Type B pancreatic cell (in vitro differentiated cells): ENCODE results near the gene TMEM161B. TPM values are rescaled to one million over a fixed set of nuclear protein-coding genes. Genes with fewer than 3 reads are reported as not detected.

Experiments used
- DNase-seq: peaks from one replicate; pipeline ENCODE4 v3.0.0; 2021; ENCODE audit warnings: mixed read lengths; ENCODE audit not compliant: unreplicated experiment; ENCODE audit errors: extremely low spot score
- H3K27ac Mint-ChIP-seq: 2 replicates; pipeline ENCODE4 v1.8.0; 2021; ENCODE audit warnings: mild to moderate bottlenecking, mixed read lengths
- H3K27me3 Mint-ChIP-seq: 2 replicates; pipeline ENCODE4 v1.8.0; 2021; ENCODE audit warnings: mixed read lengths
- H3K36me3 Mint-ChIP-seq: 2 replicates; pipeline ENCODE4 v1.8.0; 2021; ENCODE audit warnings: mixed read lengths
- H3K4me1 Mint-ChIP-seq: one replicate; pipeline ENCODE4 v1.8.0; 2021; ENCODE audit warnings: mixed read lengths; ENCODE audit not compliant: unreplicated experiment
- H3K4me3 Mint-ChIP-seq: 2 replicates; pipeline ENCODE4 v1.8.0; 2021; ENCODE audit warnings: mild to moderate bottlenecking, mixed read lengths
- H3K9me3 Mint-ChIP-seq: 2 replicates; pipeline ENCODE4 v1.8.0; 2021; ENCODE audit warnings: mixed read lengths
- CTCF ChIP-seq: fragments of 200-600 bp; sonication (generic); conservative IDR thresholded peaks from 2 replicates; pipeline ENCODE4 v1.5.0; 2021; ENCODE audit warnings: antibody characterized with exemption, mild to moderate bottlenecking
- long read RNA-seq: library from polyadenylated mRNA; unstranded; transcript quantifications from one replicate; pipeline ENCODE4 v2.0.0, GENCODE V29; 2020
- total RNA-seq: library from RNA; stranded (reverse); gene quantifications from 2 replicates; pipeline ENCODE4 v1.2.1, GENCODE V29; 2021; ENCODE audit warnings: low replicate concordance

Gene TMEM161B
- 17.6 and 23.6 TPM in 2 replicates for total RNA-seq
- long read RNA-seq, partial matches to known transcripts: 7 of 24 reads
- long read RNA-seq, other reads (novel, unspliced or antisense): 13 of 24 reads

- H3K4me3 Mint-ChIP-seq: peak within 1 kb of the TSS; percentile 100
- no peaks in the 10 kb centered on the region for H3K27me3 Mint-ChIP-seq
- peak within 1 kb of the TSS; percentile 94 for H3K27ac Mint-ChIP-seq
- no peaks in the 10 kb centered on the region for H3K9me3 Mint-ChIP-seq
- peaks cover 32% of the 10 kb centered on the region for H3K36me3 Mint-ChIP-seq
- H3K4me1 Mint-ChIP-seq: peaks cover 21% of the 10 kb centered on the region
- peak; percentile 87 for DNase-seq
- no peak for TF ChIP-seq CTCF
Observed at GRCh38 chr5:88268385-88269184, at the start of gene TMEM161B. TMEM161B (minus strand) TSS chr5:88268845; CDS start chr5:88268723, 122 bp downstream.

- Mint-ChIP-seq H3K36me3 (no peaks in the 10 kb centered on the region), H3K9me3 (no peaks in the 10 kb centered on the region), H3K27me3 (no peaks in the 10 kb centered on the region), H3K4me3 (no peak overlapping the region), H3K27ac (no peak overlapping the region), H3K4me1 (no peaks in the 10 kb centered on the region)
- no peak for DNase-seq
- no peak for TF ChIP-seq CTCF
Observed at GRCh38 chr5:88304356-88304755, 35.7 kb upstream of the TMEM161B start.

GRCh38 chr5:88298425-88298824, 29.8 kb upstream of the TMEM161B start:
- no peak for TF ChIP-seq CTCF
- Mint-ChIP-seq H3K27ac (no peak overlapping the region), H3K36me3 (no peaks in the 10 kb centered on the region), H3K27me3 (no peaks in the 10 kb centered on the region), H3K4me3 (no peak overlapping the region), H3K9me3 (no peaks in the 10 kb centered on the region), H3K4me1 (no peaks in the 10 kb centered on the region)
- DNase-seq: no peak

GRCh38 chr5:88290801-88291200, 22.2 kb upstream of the TMEM161B start:
- Mint-ChIP-seq H3K36me3 (peaks cover 8% of the 10 kb centered on the region), H3K9me3 (no peaks in the 10 kb centered on the region), H3K27me3 (no peaks in the 10 kb centered on the region), H3K27ac (no peak overlapping the region), H3K4me1 (no peaks in the 10 kb centered on the region), H3K4me3 (no peak overlapping the region)
- no peak for TF ChIP-seq CTCF
- no peak for DNase-seq

GRCh38 chr5:88288528-88289197, 20.0 kb upstream of the TMEM161B start:
- H3K4me1 Mint-ChIP-seq: no peaks in the 10 kb centered on the region
- H3K36me3 Mint-ChIP-seq: peaks cover 8% of the 10 kb centered on the region
- H3K27me3 Mint-ChIP-seq: no peaks in the 10 kb centered on the region
- no peak for DNase-seq
- no peaks in the 10 kb centered on the region for H3K9me3 Mint-ChIP-seq
- no peak overlapping the region for H3K27ac Mint-ChIP-seq
- no peak overlapping the region for H3K4me3 Mint-ChIP-seq
- TF ChIP-seq CTCF: no peak
